ENCODE results near the gene DPF1.

DNA sequence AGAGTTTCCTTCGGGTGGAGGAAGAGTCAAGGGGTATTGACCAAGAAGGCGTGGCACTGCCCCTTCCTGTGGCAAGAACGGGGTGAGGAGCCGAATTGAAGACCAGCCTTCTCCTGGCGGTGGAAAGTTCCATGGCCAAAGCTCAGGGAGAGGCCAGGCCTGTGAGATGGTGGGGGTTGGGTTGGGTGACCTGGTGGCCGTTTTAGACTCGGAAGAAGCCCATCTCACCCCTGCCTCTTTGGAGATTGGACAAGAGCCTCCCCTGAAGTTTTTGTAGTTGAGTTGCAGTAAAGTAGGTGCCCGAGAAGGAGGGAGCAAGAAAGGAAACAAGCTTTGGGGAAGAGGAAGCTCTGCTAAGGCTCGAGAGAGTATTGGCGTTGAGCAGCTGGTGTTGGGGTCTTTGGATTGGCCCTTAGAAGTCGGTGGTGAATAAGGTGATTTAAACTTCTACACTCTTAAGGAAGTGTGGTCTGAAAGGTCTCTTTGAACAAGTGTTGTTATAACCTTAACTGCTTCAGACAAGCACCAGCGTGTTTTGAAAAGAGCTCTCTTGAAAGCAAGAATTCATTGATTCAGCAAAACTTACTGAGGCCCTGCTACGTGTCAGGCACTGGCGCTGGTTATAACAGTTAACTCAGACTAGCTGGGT is 41.3 kb upstream of the DPF1 start:
- no peak for TF ChIP-seq EZH2 (IDR thresholded peaks at IDR 0.05)
- no peak for TF ChIP-seq POLR2AphosphoS5 (IDR thresholded peaks at IDR 0.05; ENCODE audit: borderline replicate concordance, low read depth, low read length)
- TF ChIP-seq FOXP2 (optimal IDR thresholded peaks at IDR 0.05; ENCODE audit: control extremely low read depth, extremely low read length, insufficient read depth) = no peak

Measured in SK-N-MC (cell line).